ENCODE measurements around the gene TSEN15. TPM values are rescaled to one million over a fixed set of nuclear protein-coding genes. Genes with fewer than 3 reads are reported as not detected.

The TSEN15 gene
- total and polyA plus RNA-seq, 2 of the 13 experiments (the other 11 are each of a cell fraction or from before 2014, with no cell fraction given): 25.6 to 35.8 TPM

DNA sequence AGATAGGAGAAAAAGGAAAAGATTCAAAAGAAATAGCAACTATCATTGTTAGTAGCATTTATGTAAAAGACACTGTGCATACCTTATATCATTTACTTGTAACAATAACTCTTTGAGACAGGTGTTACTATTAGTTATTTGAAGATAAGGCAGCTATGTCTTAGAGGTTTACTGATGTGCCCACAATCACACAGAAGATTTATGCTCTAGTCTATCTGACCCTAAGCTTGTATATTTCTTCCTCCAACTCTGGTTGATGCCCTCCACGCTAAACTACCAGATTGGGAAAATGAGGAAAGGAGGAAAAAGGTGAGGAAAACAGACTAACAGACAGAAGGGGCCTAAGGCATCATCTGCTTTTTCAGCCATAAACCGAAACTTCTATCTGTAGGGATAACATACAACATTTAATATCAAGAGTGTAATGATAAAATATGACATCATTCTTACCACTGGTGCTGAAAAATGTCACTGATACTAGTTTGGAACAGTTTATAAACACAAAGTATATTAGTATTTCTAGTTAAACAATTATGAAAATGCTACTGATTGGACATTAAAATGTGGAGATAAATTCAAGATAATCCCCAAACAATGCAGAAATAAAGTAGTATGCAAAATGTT, 19.1 kb upstream of the TSEN15 start:
- 15% methylated on average over 2 of the region's 2 CpGs for WGBS (ENCODE audit: low lambda C conversion rate)
- no peaks in the 10 kb centered on the region for H3K9me3 ChIP-seq (ENCODE audit: low read length)
- no peak overlapping the region for H2AFZ ChIP-seq (ENCODE audit: low read length)
- DNase-seq (ENCODE audit: low spot score) (no peak), ATAC-seq (no peak), FAIRE-seq (no peak)
- no peak overlapping the region for H3K27ac ChIP-seq (ENCODE audit: extremely low read length, insufficient read depth, low read length)
- in situ Hi-C loops (cut with HindIII; ENCODE audit: extremely low pct_ligation_motif_present, low pct_unique_long_range_greater_than_20kb) (no loop called here), intact Hi-C loops (cut with micrococcal nuclease; ENCODE audit: unreplicated experiment) (loop anchor here (10.0 kb wide), 1 partner anchor 188 kb away; no protein-coding TSS in a partner anchor)
- H3K9ac ChIP-seq (ENCODE audit: insufficient read depth, low read depth, low read length): no peak overlapping the region
- peaks cover 1 to 27% of the 10 kb centered on the region in 2 experiments; a peak in 4 of 5 replicates for H3K27me3 ChIP-seq (ENCODE audit: control insufficient read depth in 1 of 2, insufficient read depth in 2 of 2, low read length in 2 of 2)
- no peaks in the 10 kb centered on the region for H3K36me3 ChIP-seq (replicated peaks in 1 of 2; ENCODE audit: control insufficient read depth in 1 of 2, insufficient read depth in 2 of 2, low read length in 2 of 2)
- TF ChIP-seq ATF7 (IDR thresholded peaks at IDR 0.05): peak; percentile 84
- TF ChIP-seq ATF7 (CRISPR knock-in tag; IDR thresholded peaks at IDR 0.05): no peak
- TF ChIP-seq, protein P1, sequence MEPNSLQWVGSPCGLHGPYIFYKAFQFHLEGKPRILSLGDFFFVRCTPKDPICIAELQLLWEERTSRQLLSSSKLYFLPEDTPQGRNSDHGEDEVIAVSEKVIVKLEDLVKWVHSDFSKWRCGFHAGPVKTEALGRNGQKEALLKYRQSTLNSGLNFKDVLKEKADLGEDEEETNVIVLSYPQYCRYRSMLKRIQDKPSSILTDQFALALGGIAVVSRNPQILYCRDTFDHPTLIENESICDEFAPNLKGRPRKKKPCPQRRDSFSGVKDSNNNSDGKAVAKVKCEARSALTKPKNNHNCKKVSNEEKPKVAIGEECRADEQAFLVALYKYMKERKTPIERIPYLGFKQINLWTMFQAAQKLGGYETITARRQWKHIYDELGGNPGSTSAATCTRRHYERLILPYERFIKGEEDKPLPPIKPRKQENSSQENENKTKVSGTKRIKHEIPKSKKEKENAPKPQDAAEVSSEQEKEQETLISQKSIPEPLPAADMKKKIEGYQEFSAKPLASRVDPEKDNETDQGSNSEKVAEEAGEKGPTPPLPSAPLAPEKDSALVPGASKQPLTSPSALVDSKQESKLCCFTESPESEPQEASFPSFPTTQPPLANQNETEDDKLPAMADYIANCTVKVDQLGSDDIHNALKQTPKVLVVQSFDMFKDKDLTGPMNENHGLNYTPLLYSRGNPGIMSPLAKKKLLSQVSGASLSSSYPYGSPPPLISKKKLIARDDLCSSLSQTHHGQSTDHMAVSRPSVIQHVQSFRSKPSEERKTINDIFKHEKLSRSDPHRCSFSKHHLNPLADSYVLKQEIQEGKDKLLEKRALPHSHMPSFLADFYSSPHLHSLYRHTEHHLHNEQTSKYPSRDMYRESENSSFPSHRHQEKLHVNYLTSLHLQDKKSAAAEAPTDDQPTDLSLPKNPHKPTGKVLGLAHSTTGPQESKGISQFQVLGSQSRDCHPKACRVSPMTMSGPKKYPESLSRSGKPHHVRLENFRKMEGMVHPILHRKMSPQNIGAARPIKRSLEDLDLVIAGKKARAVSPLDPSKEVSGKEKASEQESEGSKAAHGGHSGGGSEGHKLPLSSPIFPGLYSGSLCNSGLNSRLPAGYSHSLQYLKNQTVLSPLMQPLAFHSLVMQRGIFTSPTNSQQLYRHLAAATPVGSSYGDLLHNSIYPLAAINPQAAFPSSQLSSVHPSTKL (CRISPR knock-in tag; IDR thresholded peaks at IDR 0.05): no peak
- H3K4me3 ChIP-seq (replicated peaks in 1 of 3; ENCODE audit: insufficient read depth in 1 of 3, low read depth in 2 of 3, low read length in 3 of 3): no peak overlapping the region
- no peaks in the 10 kb centered on the region for H3K79me2 ChIP-seq (ENCODE audit: insufficient read depth, low read length)
- no peaks in the 10 kb centered on the region for H4K20me1 ChIP-seq (ENCODE audit: insufficient read depth, low read length)
- BruUV-seq (replicated peaks): no TSS peak
- ChIA-PET CTCF (ENCODE audit: low intra/inter-chr PET ratio, low total read pairs) (no interaction called here), POLR2A (no interaction called here)
- peaks cover 26% of the 10 kb centered on the region for H3K4me1 ChIP-seq (ENCODE audit: insufficient read depth, low read length)
- no peak overlapping the region for H3K4me2 ChIP-seq (ENCODE audit: low read depth, low read length)

DNA sequence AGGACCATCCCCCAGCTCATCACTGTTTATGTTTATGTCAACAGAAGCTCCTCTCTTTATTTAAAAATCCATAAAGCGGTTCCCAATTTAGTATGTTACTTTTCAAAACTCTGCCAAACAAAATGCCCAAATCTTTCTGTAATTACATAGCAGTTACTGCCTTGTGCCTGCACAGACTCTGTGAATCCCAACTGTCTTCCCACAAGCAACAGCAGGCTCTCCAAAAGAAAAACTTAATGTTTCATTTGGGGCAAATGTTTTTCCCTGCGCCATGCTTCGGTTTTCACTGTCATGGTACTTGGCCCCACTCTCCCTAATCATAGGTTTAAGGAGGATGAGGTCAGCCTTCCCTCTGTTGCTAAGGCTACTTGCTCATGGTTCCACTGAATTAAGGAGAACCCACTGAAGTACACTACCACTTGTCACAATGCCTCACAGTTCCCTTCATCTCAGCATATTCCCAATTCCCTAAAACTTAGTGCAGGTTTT, 18.6 kb upstream of the TSEN15 start:
- Histone ChIP-seq H3K27ac (ENCODE audit: extremely low read length, insufficient read depth, low read length) (no peak overlapping the region), H4K20me1 (ENCODE audit: insufficient read depth, low read length) (no peaks in the 10 kb centered on the region), H2AFZ (ENCODE audit: low read length) (no peak overlapping the region), H3K36me3 (replicated peaks in 1 of 2; ENCODE audit: control insufficient read depth in 1 of 2, insufficient read depth in 2 of 2, low read length in 2 of 2) (no peaks in the 10 kb centered on the region), H3K27me3 (ENCODE audit: control insufficient read depth in 1 of 2, insufficient read depth in 2 of 2, low read length in 2 of 2) (peaks cover 1 to 33% of the 10 kb centered on the region in 2 experiments; a peak in 4 of 5 replicates), H3K4me3 (replicated peaks in 1 of 3; ENCODE audit: insufficient read depth in 1 of 3, low read depth in 2 of 3, low read length in 3 of 3) (no peak overlapping the region), H3K4me1 (ENCODE audit: insufficient read depth, low read length) (peaks cover 32% of the 10 kb centered on the region), H3K79me2 (ENCODE audit: insufficient read depth, low read length) (no peaks in the 10 kb centered on the region), H3K9ac (ENCODE audit: insufficient read depth, low read depth, low read length) (no peak overlapping the region), H3K4me2 (ENCODE audit: low read depth, low read length) (no peak overlapping the region), H3K9me3 (ENCODE audit: low read length) (no peaks in the 10 kb centered on the region)
- ATAC-seq: no peak
- no TSS peak for BruUV-seq (replicated peaks)
- no peak for DNase-seq (ENCODE audit: low spot score)
- intact Hi-C loops (cut with micrococcal nuclease; ENCODE audit: unreplicated experiment) (loop anchor here (10.0 kb wide), 1 partner anchor 188 kb away; no protein-coding TSS in a partner anchor), in situ Hi-C loops (cut with HindIII; ENCODE audit: extremely low pct_ligation_motif_present, low pct_unique_long_range_greater_than_20kb) (no loop called here)
- ChIA-PET POLR2A (no interaction called here), CTCF (ENCODE audit: low intra/inter-chr PET ratio, low total read pairs) (no interaction called here)
- TF ChIP-seq, protein P2, sequence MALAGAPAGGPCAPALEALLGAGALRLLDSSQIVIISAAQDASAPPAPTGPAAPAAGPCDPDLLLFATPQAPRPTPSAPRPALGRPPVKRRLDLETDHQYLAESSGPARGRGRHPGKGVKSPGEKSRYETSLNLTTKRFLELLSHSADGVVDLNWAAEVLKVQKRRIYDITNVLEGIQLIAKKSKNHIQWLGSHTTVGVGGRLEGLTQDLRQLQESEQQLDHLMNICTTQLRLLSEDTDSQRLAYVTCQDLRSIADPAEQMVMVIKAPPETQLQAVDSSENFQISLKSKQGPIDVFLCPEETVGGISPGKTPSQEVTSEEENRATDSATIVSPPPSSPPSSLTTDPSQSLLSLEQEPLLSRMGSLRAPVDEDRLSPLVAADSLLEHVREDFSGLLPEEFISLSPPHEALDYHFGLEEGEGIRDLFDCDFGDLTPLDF (CRISPR knock-in tag; IDR thresholded peaks at IDR 0.05): no peak
- 52% methylated on average over 3 of the region's 3 CpGs for WGBS (ENCODE audit: low lambda C conversion rate)
- no peak for FAIRE-seq

Data from HepG2 (cell line).